IMR-90 (cell line): ENCODE data around the gene SHISA6. TPM values are rescaled to one million over a fixed set of nuclear protein-coding genes. Genes with fewer than 3 reads are reported as not detected.

Experiments
- ATAC-seq: fragments of 200-7000 bp; cut with Tn5 transposase; 2 replicates; pipeline ENCODE4 v1.9.1; 2020; ENCODE audit warnings: low read depth, mild to moderate bottlenecking, moderate library complexity
- BruUV-seq: library from RNA; stranded (reverse); fragments of 400-500 nt; replicated peaks from 2 replicates; lab custom pipeline; 2021; lab: Mats Ljungman, UMichigan
- CTCF ChIA-PET: fragments of 300-600 bp; formaldehyde crosslinking; extraction: SDS; loops from one replicate; lab custom pipeline; 2021; ENCODE audit warnings: antibody characterized with exemption; lab: Yijun Ruan, JAX
- POLR2A ChIA-PET: fragments of 300-600 bp; sonication (Branson Sonifier 250); formaldehyde crosslinking; loops from one replicate; lab custom pipeline; 2022; ENCODE audit warnings: antibody characterized with exemption; ENCODE audit not compliant: unreplicated experiment; lab: Charles Lee
- DNase-seq: peaks from one replicate; pipeline ENCODE4 v3.0.0; 2013
- H2AFZ ChIP-seq: replicated peaks from 2 replicates; pipeline ENCODE3; 2013; ENCODE audit warnings: low read length, mild to moderate bottlenecking; ENCODE audit not compliant: poor library complexity
- H2AK5ac ChIP-seq: 2 replicates; pipeline ENCODE4 v1.6.1; 2013; ENCODE audit warnings: low read depth, low read length, inconsistent platforms
- H2AK9ac ChIP-seq: replicated peaks from 2 replicates; pipeline ENCODE3; 2013; ENCODE audit warnings: mild to moderate bottlenecking, low read depth, low read length, moderate library complexity; ENCODE audit not compliant: poor library complexity
- H2BK120ac ChIP-seq: 2 replicates; pipeline ENCODE4 v1.6.1; 2013; ENCODE audit warnings: low read depth, low read length, inconsistent platforms
- H2BK15ac ChIP-seq: 3 replicates; pipeline ENCODE4 v1.6.1; 2013; ENCODE audit warnings: low read depth, low read length, inconsistent platforms
- H2BK20ac ChIP-seq: 2 replicates; pipeline ENCODE4 v1.6.1; 2013; ENCODE audit warnings: low read depth, mild to moderate bottlenecking, inconsistent platforms, low read length, moderate library complexity
- H2BK5ac ChIP-seq: 2 replicates; pipeline ENCODE4 v1.6.1; 2013; ENCODE audit warnings: mild to moderate bottlenecking, low read depth, low read length, inconsistent platforms; ENCODE audit not compliant: poor library complexity, severe bottlenecking
- H3K14ac ChIP-seq: replicated peaks from 2 replicates; pipeline ENCODE4 v1.6.1; 2013; ENCODE audit warnings: low read depth, low read length, inconsistent platforms
- H3K18ac ChIP-seq: 2 replicates; pipeline ENCODE4 v1.6.1; 2013; ENCODE audit warnings: low read depth, low read length, control low read depth
- H3K23ac ChIP-seq: 2 replicates; pipeline ENCODE4 v1.6.1; 2013; ENCODE audit warnings: low read depth, low read length, inconsistent platforms
- H3K27ac ChIP-seq: 2 replicates; pipeline ENCODE4 v1.5.1; 2013; ENCODE audit warnings: mild to moderate bottlenecking, control low read depth, low read length; ENCODE audit not compliant: insufficient read depth
- H3K27me3 ChIP-seq: 2 replicates; pipeline ENCODE4 v1.6.1; 2013; ENCODE audit warnings: low read length; ENCODE audit not compliant: control insufficient read depth, insufficient read depth
- H3K36me3 ChIP-seq: 2 replicates; pipeline ENCODE4 v1.6.1; 2013; ENCODE audit warnings: low read length, mixed read lengths; ENCODE audit not compliant: control insufficient read depth, insufficient read depth
- H3K4ac ChIP-seq: 2 replicates; pipeline ENCODE4 v1.6.1; 2013; ENCODE audit warnings: low read depth, low read length, inconsistent platforms
- H3K4me1 ChIP-seq: 2 replicates; pipeline ENCODE4 v1.6.1; 2013; ENCODE audit warnings: low read length, mixed read lengths; ENCODE audit not compliant: control insufficient read depth, insufficient read depth
- H3K4me2 ChIP-seq: 2 replicates; pipeline ENCODE4 v1.6.1; 2013; ENCODE audit warnings: low read depth, mild to moderate bottlenecking, control low read depth, low read length, moderate library complexity
- H3K4me3 ChIP-seq: 2 replicates; pipeline ENCODE4 v1.5.1; 2013; ENCODE audit warnings: low read depth, mild to moderate bottlenecking, control low read depth, low read length, moderate library complexity; ENCODE audit not compliant: insufficient read depth
- H3K56ac ChIP-seq: 2 replicates; pipeline ENCODE4 v1.6.1; 2013; ENCODE audit warnings: low read length, inconsistent platforms; ENCODE audit not compliant: insufficient read depth; ENCODE audit errors: extremely low read depth
- H3K79me1 ChIP-seq, 2 experiments: 2 replicates each; pipeline ENCODE4 v1.6.1; 2013; ENCODE audit warnings: low read length in 2 of 2, inconsistent platforms in 1 of 2, low read depth in 1 of 2
- H3K9ac ChIP-seq: 2 replicates; pipeline ENCODE4 v1.6.1; 2013; ENCODE audit warnings: low read depth, low read length, control low read depth
- H3K9me1 ChIP-seq: 2 replicates; pipeline ENCODE4 v1.6.1; 2013; ENCODE audit warnings: low read length, inconsistent platforms; ENCODE audit not compliant: insufficient read depth
- H3K9me3 ChIP-seq: 2 replicates; pipeline ENCODE4 v1.6.1; 2013; ENCODE audit warnings: low read length; ENCODE audit not compliant: control insufficient read depth, insufficient read depth
- H4K20me1 ChIP-seq: 2 replicates; pipeline ENCODE4 v1.6.1; 2013; ENCODE audit warnings: low read length, inconsistent platforms; ENCODE audit not compliant: insufficient read depth
- H4K5ac ChIP-seq: 2 replicates; pipeline ENCODE4 v1.6.1; 2013; ENCODE audit warnings: mild to moderate bottlenecking, low read depth, low read length, control low read depth
- H4K8ac ChIP-seq, 2 experiments: 2 replicates each; pipeline ENCODE4 v1.6.1; 2013; ENCODE audit warnings: low read depth in 2 of 2, low read length in 2 of 2, control low read depth in 1 of 2, inconsistent platforms in 1 of 2
- H4K91ac ChIP-seq: 2 replicates; pipeline ENCODE4 v1.6.1; 2013; ENCODE audit warnings: low read depth, low read length, inconsistent platforms; ENCODE audit not compliant: insufficient read depth
- BHLHE40 ChIP-seq: fragments of 150-350 bp; IDR thresholded peaks from 2 replicates; pipeline ENCODE4 v1.6.1; 2016; ENCODE audit warnings: mild to moderate bottlenecking, low read depth, low read length
- CEBPB ChIP-seq: IDR thresholded peaks from 2 replicates; pipeline ENCODE4 v1.6.1; 2012; ENCODE audit warnings: low read depth, low read length, improper control_type of control experiment
- CHD1 ChIP-seq: IDR thresholded peaks from 2 replicates; pipeline ENCODE4 v1.6.1; 2012; ENCODE audit warnings: low read depth, low read length, improper control_type of control experiment
- FOS ChIP-seq: fragments of 150-350 bp; IDR thresholded peaks from 2 replicates; pipeline ENCODE4 v1.6.1; 2016; ENCODE audit warnings: low read depth, low read length
- MAFK ChIP-seq: IDR thresholded peaks from 2 replicates; pipeline ENCODE4 v1.6.1; 2012; ENCODE audit warnings: low read depth, low read length, improper control_type of control experiment
- MAZ ChIP-seq: IDR thresholded peaks from 2 replicates; pipeline ENCODE4 v1.6.1; 2012; ENCODE audit warnings: low read depth, mild to moderate bottlenecking, low read length, improper control_type of control experiment, moderate library complexity, borderline replicate concordance
- MXI1 ChIP-seq: IDR thresholded peaks from 2 replicates; pipeline ENCODE4 v1.6.1; 2012; ENCODE audit warnings: low read depth, mild to moderate bottlenecking, low read length, moderate library complexity, borderline replicate concordance
- NFE2L2 ChIP-seq: fragments of 150-350 bp; IDR thresholded peaks from 2 replicates; pipeline ENCODE4 v1.6.1; 2016; ENCODE audit warnings: low read depth, mild to moderate bottlenecking, low read length
- POLR2A ChIP-seq: IDR thresholded peaks from 2 replicates; pipeline ENCODE4 v1.6.1; 2012; ENCODE audit warnings: mild to moderate bottlenecking, low read depth, low read length
- RAD21 ChIP-seq: IDR thresholded peaks from 2 replicates; pipeline ENCODE4 v1.6.1; 2012; ENCODE audit warnings: low read length, improper control_type of control experiment
- RCOR1 ChIP-seq: IDR thresholded peaks from 2 replicates; pipeline ENCODE4 v1.6.1; 2012; ENCODE audit warnings: mild to moderate bottlenecking, low read length, improper control_type of control experiment; ENCODE audit not compliant: insufficient replicate concordance
- RFX5 ChIP-seq: IDR thresholded peaks from 2 replicates; pipeline ENCODE4 v1.8.0; 2012; ENCODE audit warnings: low read depth, mild to moderate bottlenecking, low read length, moderate library complexity
- SMC3 ChIP-seq: fragments of 150-350 bp; IDR thresholded peaks from 2 replicates; pipeline ENCODE4 v1.6.1; 2016; ENCODE audit warnings: low read depth, mild to moderate bottlenecking, antibody characterized with exemption, low read length, moderate library complexity
- WGBS, 2 experiments: methylation state at CpG; one replicate each; pipeline versions ENCODE4 v1.1.5 to v1.1.7; 2013; ENCODE audit warnings: missing lambda C conversion rate in 2 of 2; ENCODE audit not compliant: insufficient read length in 1 of 2; ENCODE audit errors: extremely low coverage in 2 of 2; 5-methylcytosine and 5-hydroxymethylcytosine counted together
- dilution Hi-C: fragments of 300-500 bp; cut with HindIII; formaldehyde crosslinking; loops from one replicate; pipeline ENCODE4 v1.14.3; 2018; ENCODE audit warnings: low sequenced_read_pairs; ENCODE audit not compliant: unreplicated experiment
- in situ Hi-C: fragments of 300-500 bp; cut with MboI; formaldehyde crosslinking; loops from 3 replicates; pipeline ENCODE4 v1.14.3; 2019; ENCODE audit warnings: low sequenced_read_pairs, inconsistent platforms, mixed read lengths
- intact Hi-C: fragments of 100-400 bp; cut with micrococcal nuclease; formaldehyde crosslinking; loops from 2 replicates; pipeline ENCODE4 v1.10.0; 2022
- polyA plus RNA-seq, 3 experiments: library from polyadenylated mRNA; depleted of rRNA; stranded (reverse); fragments of >200 nt; gene quantifications; 2 replicates each; pipeline ENCODE4 v1.2.3, GENCODE V29; 2012; ENCODE audit warnings: low replicate concordance in 1 of 3
- total RNA-seq: library from RNA; depleted of rRNA; stranded (reverse); fragments of >200 nt; gene quantifications from 2 replicates; pipeline ENCODE4 v1.2.3, GENCODE V29; 2012
- TF ChIP-seq, protein P1 (sequence below): fragments of 150-350 bp; IDR thresholded peaks from 2 replicates; pipeline ENCODE4 v1.6.1; 2016; ENCODE audit warnings: low read depth, mild to moderate bottlenecking, low read length, moderate library complexity, borderline replicate concordance
- TF ChIP-seq, protein P2 (sequence below): conservative IDR thresholded peaks from 2 replicates; pipeline ENCODE4 v1.5.1; 2012; ENCODE audit warnings: mild to moderate bottlenecking, low read depth, low read length, improper control_type of control experiment
- TF ChIP-seq, protein P3 (sequence below): fragments of 150-350 bp; IDR thresholded peaks from 2 replicates; pipeline ENCODE4 v1.6.1; 2017; ENCODE audit warnings: mild to moderate bottlenecking, antibody characterized with exemption, low read length, low read depth

Gene SHISA6
- total and polyA plus RNA-seq, 2 of the 4 experiments (the other 2 are of a cell fraction), result not detected

DNA sequence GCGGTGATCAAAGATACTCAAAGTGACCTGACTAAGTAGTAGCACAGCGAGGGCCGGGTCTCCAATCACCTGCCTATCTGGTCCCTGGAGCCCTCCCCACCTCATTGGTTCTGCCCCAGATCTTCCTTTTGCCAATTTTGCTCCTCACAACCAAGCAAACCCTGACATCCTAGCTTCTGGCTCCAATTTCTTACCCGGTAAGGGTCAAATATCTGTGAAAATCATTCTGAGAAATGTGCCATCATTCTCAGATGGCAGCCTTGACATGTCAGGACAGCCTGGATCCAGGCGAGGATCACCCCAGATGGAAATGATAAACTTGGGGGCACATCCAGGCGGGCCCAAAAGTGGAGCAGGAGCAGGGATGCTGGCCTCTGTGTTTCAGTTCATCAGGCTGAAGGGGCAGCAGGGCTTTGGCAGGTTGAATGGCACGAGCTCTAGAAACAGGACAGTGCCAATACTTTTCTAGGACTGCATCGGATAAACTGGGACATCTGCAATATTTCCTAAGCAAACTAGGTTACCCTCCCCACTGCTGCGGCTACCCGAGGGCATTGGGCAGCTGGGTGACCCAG lies 83.9 kb downstream of the SHISA6 start:
- BruUV-seq, result no TSS peak
- intact Hi-C loops (no loop called here), dilution Hi-C loops (no loop called here), in situ Hi-C loops (no loop called here)
- H3K9ac ChIP-seq, result no peak overlapping the region
- H2AK5ac ChIP-seq, result no peak overlapping the region
- ATAC-seq (no peak), DNase-seq (no peak)
- peaks cover 23% of the 10 kb centered on the region for H3K9me3 ChIP-seq
- CTCF ChIA-PET, result no interaction called here
- no peak overlapping the region for H4K5ac ChIP-seq
- POLR2A ChIA-PET, result no interaction called here
- H3K79me1 ChIP-seq, result no peaks in the 10 kb centered on the region
- no peak overlapping the region for H2BK5ac ChIP-seq
- WGBS, 2 experiments, result 40% methylated on average over 1 of the region's 10 CpGs; no CpG with 5 or more reads in 1 of the 2 experiments
- no peak overlapping the region for H4K91ac ChIP-seq
- no peak overlapping the region for H2BK20ac ChIP-seq
- no peak overlapping the region for H2BK120ac ChIP-seq
- no peak overlapping the region for H3K18ac ChIP-seq
- H3K27me3 ChIP-seq, result no peaks in the 10 kb centered on the region
- no peak overlapping the region for H4K8ac ChIP-seq
- H3K56ac ChIP-seq, result no peak overlapping the region
- no peak overlapping the region for H3K14ac ChIP-seq
- no peaks in the 10 kb centered on the region for H4K20me1 ChIP-seq
- no peak overlapping the region for H3K23ac ChIP-seq
- H2AFZ ChIP-seq, result no peak overlapping the region
- H3K4me2 ChIP-seq, result no peak overlapping the region
- no peaks in the 10 kb centered on the region for H3K36me3 ChIP-seq
- H3K4me1 ChIP-seq, result no peaks in the 10 kb centered on the region
- H3K9me1 ChIP-seq, result no peaks in the 10 kb centered on the region
- no peak overlapping the region for H3K27ac ChIP-seq
- TF ChIP-seq MAFK (no peak), RAD21 (no peak), RCOR1 (no peak), POLR2A (no peak), CEBPB (no peak), SMC3 (no peak), FOS (no peak), CHD1 (no peak), RFX5 (no peak), BHLHE40 (no peak), MAZ (no peak), NFE2L2 (no peak), MXI1 (no peak)
- TF ChIP-seq, protein P1, sequence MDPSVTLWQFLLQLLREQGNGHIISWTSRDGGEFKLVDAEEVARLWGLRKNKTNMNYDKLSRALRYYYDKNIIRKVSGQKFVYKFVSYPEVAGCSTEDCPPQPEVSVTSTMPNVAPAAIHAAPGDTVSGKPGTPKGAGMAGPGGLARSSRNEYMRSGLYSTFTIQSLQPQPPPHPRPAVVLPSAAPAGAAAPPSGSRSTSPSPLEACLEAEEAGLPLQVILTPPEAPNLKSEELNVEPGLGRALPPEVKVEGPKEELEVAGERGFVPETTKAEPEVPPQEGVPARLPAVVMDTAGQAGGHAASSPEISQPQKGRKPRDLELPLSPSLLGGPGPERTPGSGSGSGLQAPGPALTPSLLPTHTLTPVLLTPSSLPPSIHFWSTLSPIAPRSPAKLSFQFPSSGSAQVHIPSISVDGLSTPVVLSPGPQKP, result no peak
- TF ChIP-seq, protein P2, sequence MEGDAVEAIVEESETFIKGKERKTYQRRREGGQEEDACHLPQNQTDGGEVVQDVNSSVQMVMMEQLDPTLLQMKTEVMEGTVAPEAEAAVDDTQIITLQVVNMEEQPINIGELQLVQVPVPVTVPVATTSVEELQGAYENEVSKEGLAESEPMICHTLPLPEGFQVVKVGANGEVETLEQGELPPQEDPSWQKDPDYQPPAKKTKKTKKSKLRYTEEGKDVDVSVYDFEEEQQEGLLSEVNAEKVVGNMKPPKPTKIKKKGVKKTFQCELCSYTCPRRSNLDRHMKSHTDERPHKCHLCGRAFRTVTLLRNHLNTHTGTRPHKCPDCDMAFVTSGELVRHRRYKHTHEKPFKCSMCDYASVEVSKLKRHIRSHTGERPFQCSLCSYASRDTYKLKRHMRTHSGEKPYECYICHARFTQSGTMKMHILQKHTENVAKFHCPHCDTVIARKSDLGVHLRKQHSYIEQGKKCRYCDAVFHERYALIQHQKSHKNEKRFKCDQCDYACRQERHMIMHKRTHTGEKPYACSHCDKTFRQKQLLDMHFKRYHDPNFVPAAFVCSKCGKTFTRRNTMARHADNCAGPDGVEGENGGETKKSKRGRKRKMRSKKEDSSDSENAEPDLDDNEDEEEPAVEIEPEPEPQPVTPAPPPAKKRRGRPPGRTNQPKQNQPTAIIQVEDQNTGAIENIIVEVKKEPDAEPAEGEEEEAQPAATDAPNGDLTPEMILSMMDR, result no peak
- TF ChIP-seq, protein P3, sequence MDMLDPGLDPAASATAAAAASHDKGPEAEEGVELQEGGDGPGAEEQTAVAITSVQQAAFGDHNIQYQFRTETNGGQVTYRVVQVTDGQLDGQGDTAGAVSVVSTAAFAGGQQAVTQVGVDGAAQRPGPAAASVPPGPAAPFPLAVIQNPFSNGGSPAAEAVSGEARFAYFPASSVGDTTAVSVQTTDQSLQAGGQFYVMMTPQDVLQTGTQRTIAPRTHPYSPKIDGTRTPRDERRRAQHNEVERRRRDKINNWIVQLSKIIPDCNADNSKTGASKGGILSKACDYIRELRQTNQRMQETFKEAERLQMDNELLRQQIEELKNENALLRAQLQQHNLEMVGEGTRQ, result no peak
- no peak overlapping the region for H2BK15ac ChIP-seq
- no peak overlapping the region for H3K4me3 ChIP-seq
- H2AK9ac ChIP-seq, result no peak overlapping the region
- H3K4ac ChIP-seq, result no peak overlapping the region
